Neural cell (in vitro differentiated cells): ENCODE results near the gene KRTAP5-6.

Experiments used
- CTCF ChIP-seq: fragments of 450-650 bp; IDR thresholded peaks from 2 replicates; pipeline ENCODE4 v1.5.1; 2014; ENCODE audit warnings: antibody characterized with exemption, mild to moderate bottlenecking, moderate library complexity; ENCODE audit not compliant: poor library complexity, severe bottlenecking
- EP300 ChIP-seq: fragments of 450-650 bp; conservative IDR thresholded peaks from 2 replicates; pipeline ENCODE4 v1.6.1; 2014; ENCODE audit warnings: antibody characterized with exemption, mild to moderate bottlenecking, moderate library complexity; ENCODE audit not compliant: poor library complexity, severe bottlenecking
- MXI1 ChIP-seq: fragments of 450-650 bp; conservative IDR thresholded peaks from 2 replicates; pipeline ENCODE4 v1.6.1; 2014; ENCODE audit warnings: antibody characterized with exemption, mild to moderate bottlenecking; ENCODE audit not compliant: poor library complexity, severe bottlenecking
- POLR2AphosphoS5 ChIP-seq: IDR thresholded peaks from 2 replicates; pipeline ENCODE4 v1.6.1; 2012
- RAD21 ChIP-seq: fragments of 450-650 bp; conservative IDR thresholded peaks from 2 replicates; pipeline ENCODE4 v1.6.1; 2014; ENCODE audit warnings: antibody characterized with exemption, mild to moderate bottlenecking, moderate library complexity
- REST ChIP-seq: IDR thresholded peaks from 2 replicates; pipeline ENCODE4 v1.6.1; 2012; ENCODE audit warnings: borderline replicate concordance

- TF ChIP-seq CTCF (no peak), REST (no peak), RAD21 (no peak), POLR2AphosphoS5 (no peak), EP300 (no peak), MXI1 (no peak)
These were observed 21.3 kb downstream of the KRTAP5-6 start for GRCh38 chr11:1718326-1718725.
